Ovary (tissue), 9 donors: ENCODE data around the gene PALLD. TPM values are rescaled to one million over a fixed set of nuclear protein-coding genes. Genes with fewer than 3 reads are reported as not detected.

Experiments used
- DNase-seq, 5 donors: peaks; one replicate each; pipeline ENCODE4 v3.0.0-alpha.2; 2019 to 2020
- H3K27ac ChIP-seq, 2 donors: fragments of 200-600 bp; one replicate each; pipeline versions ENCODE4 v1.5.1 to v1.8.0; 2019 to 2022
- H3K27me3 ChIP-seq: fragments of 200-600 bp; one replicate; pipeline ENCODE4 v1.8.0; 2022
- H3K36me3 ChIP-seq: fragments of 200-600 bp; sonication (generic); one replicate; pipeline ENCODE4 v1.5.1; 2019
- H3K4me1 ChIP-seq: one replicate; pipeline ENCODE4 v1.8.1; 2013; ENCODE audit warnings: mild to moderate bottlenecking, moderate library complexity; ENCODE audit not compliant: insufficient read depth
- H3K4me3 ChIP-seq: fragments of 200-600 bp; sonication (generic); one replicate; pipeline ENCODE4 v1.5.1; 2017
- H3K9me3 ChIP-seq, 2 donors: fragments of 200-600 bp in 1 of 2; sonication (generic) in 1 of 2; one replicate each; pipeline versions ENCODE4 v1.5.1 to v1.8.1; 2013 to 2019; ENCODE audit warnings: mild to moderate bottlenecking in 1 of 2, moderate library complexity in 1 of 2
- EP300 ChIP-seq: sonication (generic); formaldehyde crosslinking; IDR thresholded peaks from one replicate; pipeline ENCODE4 v1.6.1; 2017; ENCODE audit warnings: antibody characterized with exemption
- POLR2A ChIP-seq: fragments of 450-650 bp; IDR thresholded peaks from one replicate; pipeline ENCODE4 v1.6.1; 2017; ENCODE audit warnings: antibody characterized with exemption, mild to moderate bottlenecking, moderate library complexity
- WGBS, 3 donors: extraction: QIAGEN DNeasy Blood & Tissue Kit in 1 of 3; methylation state at CpG; one replicate each; pipeline versions ENCODE4 v1.1.5 to v1.1.7; 2013 to 2017; 5-methylcytosine and 5-hydroxymethylcytosine counted together
- intact Hi-C, 4 donors: fragments of 100-400 bp; cut with DNase I; formaldehyde crosslinking; loops; one replicate each; pipeline versions ENCODE4 v1.11.0 to v1.15.1; 2022 to 2023
- polyA plus RNA-seq, 2 donors: library from polyadenylated mRNA; stranded (reverse); fragments of 200-250 nt in 1 of 2; fragments of 350-450 nt in 1 of 2; fragmentation: Illumina TruSeq in 1 of 2; extraction: RNeasy Lipid Tissue Mini Kit (QIAGEN cat#74804) in 1 of 2; gene quantifications; one replicate each; pipeline ENCODE4 v1.2.3, GENCODE V29; 2013 to 2014
- total RNA-seq, 7 donors: library from RNA; depleted of rRNA in 2 of 7; stranded (reverse); fragments of >200 nt in 2 of 7; fragmentation: NEBNext Ultra II Directional in 3 of 7; extraction: Animal tissue kit (Norgen Biotek cat#: 25700) in 3 of 7; gene quantifications; one replicate each; pipeline versions ENCODE4 v1.1.0 to v1.2.4, GENCODE V29; 2016 to 2023
- TF ChIP-seq, protein P1 (sequence below), 3 donors: fragments of 450-650 bp in 2 of 3; fragments of 200-600 bp in 1 of 3; IDR thresholded peaks; one replicate each; pipeline versions ENCODE4 v1.5.1 to v1.8.0; 2016 to 2022; ENCODE audit warnings: antibody characterized with exemption in 3 of 3, mild to moderate bottlenecking in 1 of 3
- donor health status: DM: no; HTN: no; CAD: no; lungs with moderate emphysema.
- donor health status: DM: no; HTN: no; CAD: no.
- donor health status: Bipolar disorder and iron deficiency.
- donor health status: DM: yes; HTN: yes; CAD: no.
- donor health status: DM: no; HTN: no; CAD: no.
- donor health status: DM: yes; HTN: yes; CAD: no.

Gene PALLD
- total and polyA plus RNA-seq, 9 donors = 96.8 to 605 (median 137) TPM

DNA sequence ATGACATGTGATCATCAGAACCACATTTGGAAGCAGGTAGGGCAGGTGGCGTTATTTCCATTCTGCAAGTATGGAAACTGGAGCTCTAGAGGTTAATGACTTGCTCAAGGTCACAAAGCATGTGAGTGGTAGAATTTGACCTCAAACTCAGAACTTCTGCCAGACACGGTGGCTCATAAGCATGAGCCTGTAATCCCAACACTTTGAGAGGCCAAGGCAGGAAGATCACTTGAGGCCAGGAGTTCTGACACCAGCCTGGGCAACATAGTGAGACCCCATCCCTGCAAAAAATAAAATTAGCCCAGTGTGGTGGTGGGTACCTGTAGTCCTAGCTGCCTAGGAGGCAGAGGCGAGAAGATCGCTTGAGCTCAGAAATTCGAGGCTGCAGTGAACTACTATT, 139.2 kb downstream of the PALLD start:
- peak overlapping the region in 1 of 2 donors; percentile 47 for H3K27ac ChIP-seq
- WGBS, 3 donors = 74 to 75% (median 74%) methylated on average over 5 of the region's 5 CpGs

DNA sequence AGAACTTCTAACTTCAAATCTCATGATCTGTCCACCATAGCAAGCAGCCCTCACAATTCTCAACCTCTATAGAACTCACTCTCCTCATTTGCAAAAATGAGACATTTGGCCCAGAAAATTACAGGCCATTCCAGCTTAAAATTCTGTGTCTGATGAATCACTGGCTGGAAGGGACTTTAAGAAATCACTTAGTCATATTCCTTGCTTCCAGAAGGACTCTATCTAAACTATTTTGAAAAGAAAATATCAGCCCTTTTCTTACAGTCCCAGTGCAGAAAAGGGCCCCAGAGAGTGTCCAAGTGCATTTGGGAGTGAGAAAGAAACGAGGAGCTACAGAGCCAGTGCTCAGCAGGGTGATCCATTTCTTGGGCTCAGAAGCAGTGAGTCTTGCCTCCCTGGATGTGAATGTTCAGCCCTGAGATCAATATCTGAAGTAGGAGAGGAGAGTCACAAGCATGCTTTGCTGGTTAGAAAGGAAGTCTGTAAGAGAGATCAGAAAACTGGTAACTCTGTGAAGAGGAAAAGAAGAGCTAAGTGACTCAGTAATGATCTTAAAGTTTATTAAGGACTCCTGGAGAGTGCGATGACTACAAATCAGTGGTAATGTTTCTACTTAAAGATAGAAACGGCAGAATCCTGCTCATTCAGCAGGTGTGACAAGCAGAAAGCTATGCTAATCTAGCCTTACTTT, 139.8 kb downstream of the PALLD start:
- H3K27ac ChIP-seq = peak overlapping the region; percentile 34 to 47
- no peak for DNase-seq
- H3K27me3 ChIP-seq = no peaks in the 10 kb centered on the region
- WGBS, 3 donors = 19 to 26% (median 21%) methylated on average over 3 of the region's 3 CpGs
- H3K4me1 ChIP-seq = peaks cover 7% of the 10 kb centered on the region
- H3K36me3 ChIP-seq = no peaks in the 10 kb centered on the region
- H3K4me3 ChIP-seq = no peak overlapping the region
- TF ChIP-seq, protein P1, sequence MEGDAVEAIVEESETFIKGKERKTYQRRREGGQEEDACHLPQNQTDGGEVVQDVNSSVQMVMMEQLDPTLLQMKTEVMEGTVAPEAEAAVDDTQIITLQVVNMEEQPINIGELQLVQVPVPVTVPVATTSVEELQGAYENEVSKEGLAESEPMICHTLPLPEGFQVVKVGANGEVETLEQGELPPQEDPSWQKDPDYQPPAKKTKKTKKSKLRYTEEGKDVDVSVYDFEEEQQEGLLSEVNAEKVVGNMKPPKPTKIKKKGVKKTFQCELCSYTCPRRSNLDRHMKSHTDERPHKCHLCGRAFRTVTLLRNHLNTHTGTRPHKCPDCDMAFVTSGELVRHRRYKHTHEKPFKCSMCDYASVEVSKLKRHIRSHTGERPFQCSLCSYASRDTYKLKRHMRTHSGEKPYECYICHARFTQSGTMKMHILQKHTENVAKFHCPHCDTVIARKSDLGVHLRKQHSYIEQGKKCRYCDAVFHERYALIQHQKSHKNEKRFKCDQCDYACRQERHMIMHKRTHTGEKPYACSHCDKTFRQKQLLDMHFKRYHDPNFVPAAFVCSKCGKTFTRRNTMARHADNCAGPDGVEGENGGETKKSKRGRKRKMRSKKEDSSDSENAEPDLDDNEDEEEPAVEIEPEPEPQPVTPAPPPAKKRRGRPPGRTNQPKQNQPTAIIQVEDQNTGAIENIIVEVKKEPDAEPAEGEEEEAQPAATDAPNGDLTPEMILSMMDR (IDR thresholded peaks at IDR 0.05) = no peak
- intact Hi-C loops = no loop called here
- H3K9me3 ChIP-seq = no peaks in the 10 kb centered on the region

More for the DNA sequence above, 139.2 kb downstream of the PALLD start:
- no peak for DNase-seq
- intact Hi-C loops = no loop called here
- TF ChIP-seq, protein P1 (IDR thresholded peaks at IDR 0.05) = no peak
- TF ChIP-seq POLR2A = no peak
- no peak for TF ChIP-seq EP300
- Histone ChIP-seq H3K4me1 (peaks cover 7% of the 10 kb centered on the region), H3K4me3 (no peak overlapping the region), H3K9me3 (no peaks in the 10 kb centered on the region), H3K27me3 (no peaks in the 10 kb centered on the region), H3K36me3 (no peaks in the 10 kb centered on the region)

DNA sequence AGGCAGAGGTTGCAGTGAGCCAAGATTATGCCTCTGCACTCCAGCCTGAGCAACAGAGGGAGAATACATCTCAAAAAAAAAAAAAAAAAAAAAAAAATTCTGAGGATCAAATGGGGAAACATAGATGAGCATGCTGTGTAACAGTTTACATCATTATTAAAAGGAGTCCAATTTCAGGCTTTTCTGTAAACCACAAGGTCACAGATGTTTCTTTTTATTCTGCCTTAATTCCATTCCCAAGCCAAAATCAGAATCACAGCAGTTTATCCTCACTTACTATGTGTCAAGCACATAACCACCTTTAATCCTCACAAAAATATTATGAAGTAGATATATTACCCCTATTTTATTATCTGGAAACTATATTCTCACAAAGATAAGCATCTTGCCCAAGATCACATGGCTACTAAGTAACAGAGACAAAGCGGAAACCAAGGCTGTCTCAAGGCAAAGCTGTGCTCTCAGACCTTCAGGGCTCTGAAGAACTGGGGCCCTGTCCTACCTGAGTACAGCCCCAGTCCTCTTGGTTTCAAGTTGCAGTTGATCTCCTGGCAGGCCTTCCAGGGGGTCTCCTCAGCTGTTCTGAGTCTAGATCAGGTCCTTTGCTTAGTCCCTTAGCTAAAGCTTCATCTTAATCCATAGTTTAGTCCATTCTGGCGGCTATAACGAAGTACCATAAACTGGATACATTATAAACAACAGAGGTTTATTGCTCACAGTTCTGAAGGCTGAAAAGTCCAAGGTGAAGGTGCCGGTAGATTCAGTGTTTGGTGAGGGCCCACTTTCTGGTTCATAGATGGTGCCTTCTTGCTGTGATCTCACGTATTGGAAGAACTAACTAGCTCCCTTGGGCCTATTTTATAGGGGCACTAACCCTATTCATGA, 141.3 kb downstream of the PALLD start:
- H3K27ac ChIP-seq = no peak overlapping the region

DNA sequence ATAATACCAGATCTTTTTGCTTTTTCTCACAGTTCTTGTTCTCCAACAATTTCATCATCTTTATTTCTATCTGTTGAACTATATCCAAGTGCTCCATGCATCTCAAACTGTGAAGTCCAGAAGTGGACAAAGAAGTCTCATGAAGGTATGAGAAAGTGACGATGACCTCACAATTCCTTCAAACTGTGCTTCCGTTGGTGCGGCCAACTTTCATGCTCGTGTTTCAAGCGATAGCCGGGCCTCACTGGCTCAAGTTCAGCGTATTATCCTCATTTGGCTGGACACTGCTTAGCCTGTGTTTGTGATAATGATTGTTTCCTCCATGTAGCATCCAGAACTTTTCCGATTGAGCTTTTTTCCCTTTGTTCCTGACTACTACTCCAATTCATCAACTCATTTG, 143.1 kb downstream of the PALLD start:
- Histone ChIP-seq H3K27me3 (no peaks in the 10 kb centered on the region), H3K4me3 (no peak overlapping the region), H3K27ac (no peak overlapping the region), H3K9me3 (no peaks in the 10 kb centered on the region), H3K4me1 (peaks cover 10% of the 10 kb centered on the region), H3K36me3 (no peaks in the 10 kb centered on the region)
- TF ChIP-seq POLR2A (no peak), EP300 (no peak)
- TF ChIP-seq, protein P1 (IDR thresholded peaks at IDR 0.05) = no peak
- no peak for DNase-seq
- intact Hi-C loops = no loop called here
- WGBS, 3 donors = 64 to 91% (median 89%) methylated on average over 8 of the region's 8 CpGs

More for the DNA sequence above, 141.3 kb downstream of the PALLD start:
- TF ChIP-seq EP300 (no peak), POLR2A (no peak)
- TF ChIP-seq, protein P1 (IDR thresholded peaks at IDR 0.05) = no peak
- Histone ChIP-seq H3K9me3 (no peaks in the 10 kb centered on the region), H3K4me3 (no peak overlapping the region), H3K27me3 (no peaks in the 10 kb centered on the region), H3K4me1 (peaks cover 10% of the 10 kb centered on the region), H3K36me3 (no peaks in the 10 kb centered on the region)
- no peak for DNase-seq
- WGBS, 3 donors = 88 to 100% (median 91%) methylated on average over 5 of the region's 5 CpGs
- intact Hi-C loops = no loop called here
